Upper lobe of right lung (tissue), 1 donor: ENCODE results near the gene PLSCR2. TPM values are rescaled to one million over a fixed set of nuclear protein-coding genes. Genes with fewer than 3 reads are reported as not detected.

Experiments used
- ATAC-seq: fragments of 200-7000 bp; cut with Tn5 transposase; one replicate; pipeline ENCODE4 v1.9.1; 2020; ENCODE audit warnings: mild to moderate bottlenecking, moderate library complexity
- DNase-seq: peaks from one replicate; pipeline ENCODE4 v3.0.0-alpha.2; 2020
- H3K27ac ChIP-seq: fragments of 200-600 bp; one replicate; pipeline ENCODE4 v1.8.0; 2022
- H3K27me3 ChIP-seq: fragments of 200-600 bp; one replicate; pipeline ENCODE4 v1.8.0; 2022; ENCODE audit warnings: mild to moderate bottlenecking
- H3K36me3 ChIP-seq: fragments of 200-600 bp; one replicate; pipeline ENCODE4 v1.8.0; 2022
- H3K4me1 ChIP-seq: fragments of 200-600 bp; one replicate; pipeline ENCODE4 v1.8.0; 2022
- H3K4me3 ChIP-seq: fragments of 200-600 bp; one replicate; pipeline ENCODE4 v1.8.0; 2022; ENCODE audit warnings: mild to moderate bottlenecking
- H3K9me3 ChIP-seq: fragments of 200-600 bp; one replicate; pipeline ENCODE4 v1.8.0; 2022
- CTCF ChIP-seq: fragments of 200-600 bp; IDR thresholded peaks from one replicate; pipeline ENCODE4 v1.8.0; 2022; ENCODE audit warnings: antibody characterized with exemption
- intact Hi-C: fragments of 100-400 bp; cut with DNase I; formaldehyde crosslinking; loops from one replicate; pipeline ENCODE4 v1.11.0; 2022
- total RNA-seq: library from RNA; stranded (reverse); fragmentation: NEBNext Ultra II Directional; extraction: Animal tissue kit (Norgen Biotek cat#: 25700); gene quantifications from one replicate; pipeline ENCODE4 v1.2.1, GENCODE V29; 2021
- donor health status: DM: no; HTN: yes; CAD: no; lungs with severe emphysema.

Gene PLSCR2
- total RNA-seq, 1 donor from 2014 or later = not detected

- H3K4me3 ChIP-seq = no peak overlapping the region
- intact Hi-C loops = no loop called here
- H3K9me3 ChIP-seq = no peaks in the 10 kb centered on the region
- no peaks in the 10 kb centered on the region for H3K4me1 ChIP-seq
- H3K27me3 ChIP-seq = peaks cover 6% of the 10 kb centered on the region
- TF ChIP-seq CTCF = no peak
- DNase-seq (no peak), ATAC-seq (no peak)
- no peaks in the 10 kb centered on the region for H3K36me3 ChIP-seq
- no peak overlapping the region for H3K27ac ChIP-seq
Observed at GRCh38 chr3:146473726-146474125, 4.4 kb upstream of the PLSCR2 start.

- no peaks in the 10 kb centered on the region for H3K4me1 ChIP-seq
- no peaks in the 10 kb centered on the region for H3K36me3 ChIP-seq
- H3K4me3 ChIP-seq = no peak overlapping the region
- no peak for ATAC-seq
- no peaks in the 10 kb centered on the region for H3K9me3 ChIP-seq
- intact Hi-C loops = no loop called here
- TF ChIP-seq CTCF = no peak
- H3K27me3 ChIP-seq = peaks cover 6% of the 10 kb centered on the region
- no peak for DNase-seq
- no peak overlapping the region for H3K27ac ChIP-seq
Observed at GRCh38 chr3:146472611-146473010, 3.2 kb upstream of the PLSCR2 start.

GRCh38 chr3:146471012-146471411, 1.7 kb upstream of the PLSCR2 start:
- no peak for TF ChIP-seq CTCF
- Histone ChIP-seq H3K36me3 (no peaks in the 10 kb centered on the region), H3K27ac (no peak overlapping the region), H3K4me1 (no peaks in the 10 kb centered on the region), H3K4me3 (no peak overlapping the region), H3K9me3 (no peaks in the 10 kb centered on the region), H3K27me3 (no peaks in the 10 kb centered on the region)
- DNase-seq = no peak
- ATAC-seq = no peak
- intact Hi-C loops = no loop called here

- H3K4me3 ChIP-seq = no peak overlapping the region
- DNase-seq = no peak
- H3K36me3 ChIP-seq = no peaks in the 10 kb centered on the region
- H3K4me1 ChIP-seq = no peaks in the 10 kb centered on the region
- H3K9me3 ChIP-seq = no peaks in the 10 kb centered on the region
- no peaks in the 10 kb centered on the region for H3K27me3 ChIP-seq
- TF ChIP-seq CTCF = no peak
- H3K27ac ChIP-seq = no peak overlapping the region
- no peak for ATAC-seq
- intact Hi-C loops = no loop called here
Observed at GRCh38 chr3:146470425-146470990, 1.1 kb upstream of the PLSCR2 start.

- no peaks in the 10 kb centered on the region for H3K36me3 ChIP-seq
- no peaks in the 10 kb centered on the region for H3K4me1 ChIP-seq
- peak overlapping the region; percentile 64 for H3K4me3 ChIP-seq
- no peak for TF ChIP-seq CTCF
- DNase-seq = no peak
- H3K9me3 ChIP-seq = no peaks in the 10 kb centered on the region
- no peaks in the 10 kb centered on the region for H3K27me3 ChIP-seq
- no peak for ATAC-seq
- intact Hi-C loops = no loop called here
- peak overlapping the region; percentile 71 for H3K27ac ChIP-seq
Observed at GRCh38 chr3:146468671-146469149, 651 bp downstream of the PLSCR2 start.

GRCh38 chr3:146468234-146468633, 1.1 kb downstream of the PLSCR2 start:
- intact Hi-C loops = no loop called here
- DNase-seq = no peak
- no peak overlapping the region for H3K27ac ChIP-seq
- H3K9me3 ChIP-seq = no peaks in the 10 kb centered on the region
- no peak for ATAC-seq
- no peak for TF ChIP-seq CTCF
- H3K27me3 ChIP-seq = no peaks in the 10 kb centered on the region
- no peaks in the 10 kb centered on the region for H3K36me3 ChIP-seq
- no peak overlapping the region for H3K4me3 ChIP-seq
- no peaks in the 10 kb centered on the region for H3K4me1 ChIP-seq
